Measurements from ENCODE around the gene MERTK.
"Not testable (repeated sequence)": the region's sequence is repeated elsewhere in the genome, so short reads cannot be mapped to it uniquely, and the experiment has no call there.

Gene MERTK

GRCh38 chr2:112024231-112024630 lies 125.8 kb downstream of the MERTK start:
- intact Hi-C loops (cut with DNase I): no loop called here
- peak in 3 of 42 donors; percentile 37 to 39 (median 37) for DNase-seq

- intact Hi-C loops (cut with DNase I): no loop called here
- no peak for DNase-seq
Observed at GRCh38 chr2:112024896-112025491, 126.6 kb downstream of the MERTK start.

GRCh38 chr2:112026509-112026908 lies 128.1 kb downstream of the MERTK start:
- DNase-seq: no peak

GRCh38 chr2:112027767-112028166 lies 129.4 kb downstream of the MERTK start:
- DNase-seq: no peak
- intact Hi-C loops (cut with DNase I): no loop called here

More at GRCh38 chr2:112026509-112026908, 128.1 kb downstream of the MERTK start:
- intact Hi-C loops (cut with DNase I): no loop called here

GRCh38 chr2:112029164-112029563 lies 130.8 kb downstream of the MERTK start:
- intact Hi-C loops (cut with DNase I): no loop called here
- DNase-seq: no peak

- intact Hi-C loops (cut with DNase I): no loop called here
- DNase-seq: peak in 3 of 42 donors; percentile 25 to 53 (median 27)
Observed at GRCh38 chr2:112031473-112032223, 133.2 kb downstream of the MERTK start.

- no peak for DNase-seq
- intact Hi-C loops (cut with DNase I): no loop called here
Observed at GRCh38 chr2:112032224-112032586, 133.8 kb downstream of the MERTK start.

GRCh38 chr2:112032689-112033465 lies 134.5 kb downstream of the MERTK start:
- intact Hi-C loops (cut with DNase I): no loop called here
- DNase-seq: peak in 23 of 42 donors; percentile 15 to 71 (median 38)

GRCh38 chr2:112033600-112033999 lies 135.2 kb downstream of the MERTK start:
- intact Hi-C loops (cut with DNase I): no loop called here
- DNase-seq: peak in 2 of 42 donors; percentile 13 to 46

- intact Hi-C loops (cut with DNase I): no loop called here
Observed at GRCh38 chr2:112034924-112035323, 136.5 kb downstream of the MERTK start.

GRCh38 chr2:112035786-112036185 lies 137.4 kb downstream of the MERTK start:
- no peak for DNase-seq
- intact Hi-C loops (cut with DNase I): no loop called here

More at GRCh38 chr2:112034924-112035323, 136.5 kb downstream of the MERTK start:
- no peak for DNase-seq

GRCh38 chr2:112039556-112039955 lies 141.1 kb downstream of the MERTK start:
- intact Hi-C loops (cut with DNase I); DNase-seq: not testable (repeated sequence)

- DNase-seq; intact Hi-C loops (cut with DNase I): not testable (repeated sequence)
Observed at GRCh38 chr2:112040066-112040465, 141.7 kb downstream of the MERTK start.

- DNase-seq; intact Hi-C loops (cut with DNase I): not testable (repeated sequence)
Observed at GRCh38 chr2:112041460-112041859, 143.1 kb downstream of the MERTK start.

- intact Hi-C loops (cut with DNase I): no loop called here
- DNase-seq: no peak
Observed at GRCh38 chr2:112045446-112046014, 147.1 kb downstream of the MERTK start.

GRCh38 chr2:112046231-112046630 lies 147.8 kb downstream of the MERTK start:
- DNase-seq: no peak
- intact Hi-C loops (cut with DNase I): no loop called here

GRCh38 chr2:112047537-112048235 lies 149.3 kb downstream of the MERTK start:
- no peak for DNase-seq
- intact Hi-C loops (cut with DNase I): no loop called here

GRCh38 chr2:112048236-112048592 lies 149.8 kb downstream of the MERTK start:
- no peak for DNase-seq
- intact Hi-C loops (cut with DNase I): no loop called here

GRCh38 chr2:112048887-112049286 lies 150.5 kb downstream of the MERTK start:
- intact Hi-C loops (cut with DNase I): no loop called here
- DNase-seq: peak in 14 of 42 donors; percentile 32 to 74 (median 42)

Measured in head of caudate nucleus (tissue), 42 donors.